LNCAP (cell line): ENCODE measurements around the gene RFX1.

ENCODE experiments used
- TF ChIP-seq, protein P1 (sequence below): fragments of 450-650 bp; IDR thresholded peaks from 2 replicates; pipeline ENCODE4 v1.5.1; 2017; ENCODE audit warnings: mild to moderate bottlenecking

RFX1 gene

DNA sequence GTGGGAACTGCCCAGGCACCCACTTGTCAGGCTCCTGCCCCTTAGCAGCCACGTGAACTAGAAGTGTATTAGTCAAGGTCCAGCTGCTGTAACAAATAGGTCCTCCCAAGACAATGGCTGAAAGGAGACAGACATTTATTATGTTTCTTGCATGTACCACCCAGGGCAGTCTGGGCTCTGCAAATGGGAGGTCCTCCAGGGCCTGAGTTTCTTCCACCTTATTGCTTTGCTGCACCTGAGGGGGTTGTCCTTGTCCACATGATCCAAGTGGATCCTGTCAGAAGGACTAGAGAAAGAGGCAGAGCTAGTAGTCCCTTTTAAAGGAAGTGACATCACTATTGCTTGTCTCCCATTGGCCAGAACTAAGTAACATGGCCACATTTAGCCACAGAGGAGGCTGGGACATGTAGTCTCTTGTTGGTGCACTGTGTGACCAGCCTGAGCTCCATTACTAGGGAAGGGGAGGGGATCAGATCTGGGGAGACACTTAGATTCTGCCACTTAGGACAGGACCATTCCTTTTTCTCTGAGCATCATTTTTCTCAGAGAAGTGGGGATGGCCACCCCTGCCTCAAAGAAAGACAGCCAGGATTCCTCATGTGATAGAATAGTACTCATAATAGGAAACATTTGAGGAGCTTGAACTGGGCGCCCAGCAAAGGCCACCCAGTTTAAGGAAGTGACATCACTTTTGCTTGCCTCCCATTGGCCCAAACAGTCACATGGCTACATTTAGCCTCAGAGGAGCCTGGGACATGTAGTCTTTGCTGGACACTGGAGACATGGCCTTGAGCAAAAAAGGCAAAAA lies 85.0 kb downstream of the RFX1 start:
- TF ChIP-seq, protein P1, sequence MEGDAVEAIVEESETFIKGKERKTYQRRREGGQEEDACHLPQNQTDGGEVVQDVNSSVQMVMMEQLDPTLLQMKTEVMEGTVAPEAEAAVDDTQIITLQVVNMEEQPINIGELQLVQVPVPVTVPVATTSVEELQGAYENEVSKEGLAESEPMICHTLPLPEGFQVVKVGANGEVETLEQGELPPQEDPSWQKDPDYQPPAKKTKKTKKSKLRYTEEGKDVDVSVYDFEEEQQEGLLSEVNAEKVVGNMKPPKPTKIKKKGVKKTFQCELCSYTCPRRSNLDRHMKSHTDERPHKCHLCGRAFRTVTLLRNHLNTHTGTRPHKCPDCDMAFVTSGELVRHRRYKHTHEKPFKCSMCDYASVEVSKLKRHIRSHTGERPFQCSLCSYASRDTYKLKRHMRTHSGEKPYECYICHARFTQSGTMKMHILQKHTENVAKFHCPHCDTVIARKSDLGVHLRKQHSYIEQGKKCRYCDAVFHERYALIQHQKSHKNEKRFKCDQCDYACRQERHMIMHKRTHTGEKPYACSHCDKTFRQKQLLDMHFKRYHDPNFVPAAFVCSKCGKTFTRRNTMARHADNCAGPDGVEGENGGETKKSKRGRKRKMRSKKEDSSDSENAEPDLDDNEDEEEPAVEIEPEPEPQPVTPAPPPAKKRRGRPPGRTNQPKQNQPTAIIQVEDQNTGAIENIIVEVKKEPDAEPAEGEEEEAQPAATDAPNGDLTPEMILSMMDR, result no peak

DNA sequence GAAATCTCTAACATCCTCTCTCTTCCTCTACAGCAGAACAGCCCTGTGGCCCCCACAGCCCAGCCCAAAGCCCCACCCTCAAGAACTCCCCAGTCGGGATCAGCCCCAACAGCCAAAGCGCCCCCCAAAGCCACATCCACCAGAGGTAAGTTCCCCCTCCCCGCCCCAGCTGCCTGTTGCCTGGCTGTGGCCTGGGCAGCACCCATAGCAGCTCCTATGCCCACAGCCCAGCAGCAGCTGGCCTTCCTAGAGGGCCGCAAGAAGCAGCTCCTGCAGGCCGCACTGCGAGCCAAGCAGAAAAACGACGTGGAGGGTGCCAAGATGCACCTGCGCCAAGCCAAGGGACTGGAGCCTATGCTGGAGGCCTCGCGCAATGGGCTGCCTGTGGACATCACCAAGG lies 85.6 kb downstream of the RFX1 start:
- TF ChIP-seq, protein P1, result no peak

DNA sequence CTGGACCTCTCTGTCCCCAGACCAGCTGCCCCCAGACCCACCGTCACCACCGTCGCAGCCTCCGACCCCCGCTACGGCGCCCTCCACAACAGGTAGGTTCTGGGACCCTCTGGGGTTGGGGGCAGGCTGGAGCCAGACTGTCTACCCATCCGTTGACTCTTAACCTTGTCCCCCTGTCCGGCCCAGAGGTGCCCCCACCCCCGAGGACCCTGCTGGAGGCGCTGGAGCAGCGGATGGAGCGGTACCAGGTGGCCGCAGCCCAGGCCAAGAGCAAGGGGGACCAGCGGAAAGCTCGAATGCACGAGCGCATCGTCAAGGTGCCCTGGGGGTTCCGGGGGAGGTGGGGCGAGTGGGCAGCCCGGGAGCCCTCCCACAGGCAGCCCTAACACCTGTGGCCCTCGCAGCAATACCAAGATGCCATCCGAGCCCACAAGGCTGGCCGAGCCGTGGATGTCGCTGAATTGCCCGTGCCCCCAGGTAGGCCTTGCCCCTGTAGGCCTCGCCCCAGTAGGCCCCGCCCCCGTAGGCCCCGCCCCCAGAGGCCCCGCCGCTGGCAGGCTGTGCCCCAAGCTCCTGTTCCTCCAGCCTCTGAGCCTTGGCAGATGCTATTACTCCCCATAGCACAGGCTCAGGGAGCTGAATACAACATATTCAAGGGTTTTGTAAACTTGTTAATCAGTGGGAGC lies 87.3 kb downstream of the RFX1 start:
- TF ChIP-seq, protein P1, result no peak

DNA sequence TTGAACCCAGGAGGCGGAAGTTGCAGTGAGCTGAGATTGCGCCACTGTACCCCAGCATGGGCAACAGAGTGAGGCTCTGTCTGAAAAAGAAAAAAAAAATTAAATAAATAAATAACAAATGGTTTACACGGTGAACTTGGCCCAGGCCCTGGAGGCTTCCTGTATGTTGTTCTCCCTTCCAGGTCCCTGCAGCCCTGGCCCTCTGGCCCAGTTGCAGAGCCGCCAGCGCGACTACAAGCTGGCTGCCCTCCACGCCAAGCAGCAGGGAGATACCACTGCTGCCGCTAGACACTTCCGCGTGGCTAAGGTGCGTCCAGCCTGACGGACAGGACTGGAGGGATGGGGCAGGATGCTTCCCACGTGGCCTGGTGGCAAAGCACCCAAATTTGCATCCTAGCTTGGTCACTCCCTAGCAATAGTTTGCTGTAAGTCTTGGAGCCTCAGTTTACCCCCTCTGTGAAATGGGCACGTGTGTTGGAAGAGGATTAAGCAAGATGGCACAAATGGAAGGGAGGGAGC lies 88.2 kb downstream of the RFX1 start:
- TF ChIP-seq, protein P1, result no peak

DNA sequence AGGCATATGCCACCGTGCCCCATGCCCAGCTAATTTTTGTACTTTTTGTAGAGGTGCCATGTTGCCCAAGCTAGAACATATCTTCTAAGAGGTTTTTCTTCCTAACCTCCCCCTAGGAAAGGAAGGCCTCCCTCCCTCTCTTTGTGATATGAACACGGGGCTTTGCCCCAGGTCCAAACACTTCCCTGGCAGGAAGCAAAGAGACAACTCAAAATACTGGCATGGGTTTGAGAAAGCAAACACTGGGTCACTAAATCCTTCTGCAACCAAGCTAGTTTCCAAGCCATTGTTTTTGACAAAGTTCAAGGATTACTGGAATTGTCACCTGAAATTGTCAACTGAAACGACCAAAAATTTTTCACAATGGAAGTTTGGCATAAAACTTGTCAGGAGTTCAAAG lies 91.3 kb downstream of the RFX1 start:
- TF ChIP-seq, protein P1, result no peak

DNA sequence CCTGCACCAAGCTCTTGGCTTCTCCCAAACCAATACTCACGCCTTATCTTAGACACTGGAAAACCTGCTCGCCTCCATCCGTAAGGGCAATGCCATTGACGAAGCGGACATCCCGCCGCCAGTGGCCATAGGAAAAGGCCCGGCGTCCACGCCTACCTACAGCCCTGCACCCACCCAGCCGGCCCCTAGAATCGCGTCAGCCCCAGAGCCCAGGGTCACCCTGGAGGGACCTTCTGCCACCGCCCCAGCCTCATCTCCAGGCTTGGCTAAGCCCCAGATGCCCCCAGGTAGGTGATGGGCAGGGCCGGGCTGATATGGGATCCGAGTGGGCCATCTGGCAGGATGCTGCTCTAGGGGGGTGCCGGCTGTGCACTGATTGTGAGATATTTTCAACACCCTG lies 92.8 kb downstream of the RFX1 start:
- TF ChIP-seq, protein P1, result no peak
